HG03139 (cell line): ENCODE results near the gene TOR2A.

Experiments
- ATAC-seq: cut with Tn5 transposase; IDR thresholded peaks from one replicate; pipeline ENCODE4 v1.9.1; 2021; ENCODE audit not compliant: unreplicated experiment

Gene TOR2A

DNA sequence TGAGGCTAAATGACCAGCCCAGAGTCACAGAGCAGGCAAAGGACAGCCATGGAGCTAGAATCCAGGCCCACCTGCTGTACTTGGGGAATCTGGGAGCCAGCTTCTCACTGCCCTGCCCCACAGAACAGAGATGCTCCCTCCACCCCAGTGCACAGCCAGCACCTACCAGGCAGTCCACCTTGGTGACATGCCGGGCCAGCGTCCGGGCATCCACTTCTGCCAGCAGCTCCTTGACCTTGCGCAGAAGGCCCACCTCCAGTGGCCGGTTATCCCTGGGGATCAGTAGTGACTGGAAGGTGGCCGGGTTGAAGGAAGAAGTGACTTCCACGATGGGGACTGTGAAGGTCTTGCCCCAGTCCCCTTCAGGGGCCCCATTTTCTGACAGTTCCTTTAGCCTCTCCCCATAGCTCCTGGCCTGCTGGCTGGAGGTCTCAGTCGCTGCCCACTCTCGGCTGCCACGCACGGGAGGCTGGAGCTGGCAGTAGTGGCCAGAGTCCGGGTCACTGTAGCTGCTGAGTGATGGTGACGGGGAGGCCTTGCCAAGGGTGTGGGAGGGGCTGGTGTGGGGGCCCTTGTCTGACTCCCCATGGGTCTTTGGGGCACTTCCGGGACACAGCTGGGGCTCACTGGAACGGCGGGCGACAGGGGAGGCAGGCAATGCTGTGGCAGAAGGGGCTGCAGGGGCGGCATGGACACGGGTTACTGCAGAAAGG, 9.5 kb upstream of the TOR2A start:
- no peak for ATAC-seq

DNA sequence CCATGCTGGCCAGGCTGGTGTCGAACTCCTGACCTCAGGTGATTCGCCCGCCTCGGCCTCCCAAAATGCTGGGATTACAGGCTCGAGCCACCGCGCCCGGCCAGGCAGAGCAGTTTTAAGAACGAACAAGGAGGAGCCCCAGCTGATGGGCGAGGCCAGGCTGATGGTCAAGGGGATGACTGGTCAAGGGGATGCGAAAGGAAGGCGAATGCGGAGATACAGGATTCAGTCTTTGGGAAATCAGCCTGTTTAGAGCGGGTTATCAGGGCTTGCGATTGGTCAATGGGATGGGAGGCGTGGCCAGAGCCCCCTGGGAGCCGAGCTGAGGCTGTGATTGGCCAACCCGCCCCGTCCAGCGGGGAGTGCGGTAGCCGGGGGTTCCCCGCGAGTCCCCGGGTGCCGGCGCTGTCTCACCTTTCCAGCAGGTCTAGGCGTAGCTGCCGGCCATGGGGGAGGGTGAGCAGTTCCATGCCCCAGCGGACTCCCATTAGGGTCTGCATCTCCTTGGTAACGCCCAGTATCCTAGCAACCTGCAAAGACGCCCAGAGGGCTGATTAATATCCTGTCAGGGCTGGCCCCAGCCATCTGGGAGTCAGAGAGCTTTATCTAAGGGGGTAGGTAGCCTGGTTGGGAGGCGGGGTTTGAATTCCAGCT, 7.5 kb upstream of the TOR2A start:
- ATAC-seq = no peak

DNA sequence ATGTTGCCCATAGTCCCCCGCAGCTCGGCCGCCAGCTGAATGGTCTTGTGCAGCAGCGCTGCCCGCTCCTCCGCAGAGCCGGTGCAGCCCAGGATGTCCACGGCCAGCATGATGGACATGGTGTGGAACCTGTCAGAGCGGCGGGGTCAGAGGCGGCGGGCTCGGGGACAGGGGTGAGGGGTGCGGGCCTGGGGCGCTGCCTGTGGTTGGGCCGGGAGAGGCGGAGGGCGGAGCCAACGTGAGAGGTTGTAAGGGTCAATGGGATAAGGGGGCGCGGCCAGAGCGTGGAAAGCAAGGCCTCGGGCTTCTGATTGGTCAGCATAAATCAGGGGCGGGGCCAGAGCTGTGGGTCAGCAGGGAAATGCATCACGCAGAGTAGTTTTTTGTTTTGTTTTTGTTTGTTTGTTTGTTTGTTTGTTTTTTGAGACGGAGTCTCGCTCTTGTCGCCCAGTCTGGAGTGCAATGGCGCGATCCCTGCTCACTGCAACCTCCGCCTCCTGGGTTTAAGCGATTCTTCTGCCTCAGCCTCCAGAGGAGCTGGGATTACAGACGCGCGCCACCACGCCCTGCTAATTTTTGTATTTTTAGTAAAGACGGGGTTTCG, 6.8 kb upstream of the TOR2A start:
- ATAC-seq = no peak

DNA sequence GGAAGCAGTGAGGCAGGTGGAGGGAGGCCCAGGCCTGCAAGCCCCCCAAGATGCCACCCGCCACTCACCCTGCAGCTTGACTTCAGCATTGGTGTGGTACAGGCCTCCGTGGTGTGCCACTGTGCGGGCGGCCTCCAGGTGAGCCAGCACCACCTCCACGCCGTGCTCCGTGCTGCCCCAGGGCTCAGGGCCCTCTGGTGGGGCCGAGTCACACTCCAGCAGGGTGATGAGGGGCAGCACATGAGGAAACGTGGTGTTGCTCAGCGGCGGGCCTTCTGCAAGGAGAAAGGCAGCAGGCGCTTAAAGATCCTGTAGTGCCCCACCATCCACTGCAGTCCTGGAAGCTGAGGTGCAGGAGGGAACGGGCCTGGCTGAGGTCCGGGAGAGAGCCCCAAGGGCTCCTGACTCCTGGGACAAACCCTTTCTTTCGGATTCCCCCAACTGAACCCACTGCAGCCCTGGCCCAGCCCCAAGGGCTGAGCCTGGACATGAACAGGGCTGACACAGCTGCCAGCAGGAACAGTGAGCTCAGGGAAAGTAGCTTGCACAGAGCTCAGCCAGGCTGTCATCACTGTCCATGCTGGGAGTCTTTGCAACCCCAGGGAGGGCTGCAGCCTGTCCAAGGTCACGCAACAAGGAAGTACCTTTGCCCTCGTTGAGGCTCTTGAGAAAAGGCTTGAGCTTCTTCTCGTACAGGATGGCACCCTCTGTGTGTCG, 4.7 kb upstream of the TOR2A start:
- ATAC-seq = no peak

DNA sequence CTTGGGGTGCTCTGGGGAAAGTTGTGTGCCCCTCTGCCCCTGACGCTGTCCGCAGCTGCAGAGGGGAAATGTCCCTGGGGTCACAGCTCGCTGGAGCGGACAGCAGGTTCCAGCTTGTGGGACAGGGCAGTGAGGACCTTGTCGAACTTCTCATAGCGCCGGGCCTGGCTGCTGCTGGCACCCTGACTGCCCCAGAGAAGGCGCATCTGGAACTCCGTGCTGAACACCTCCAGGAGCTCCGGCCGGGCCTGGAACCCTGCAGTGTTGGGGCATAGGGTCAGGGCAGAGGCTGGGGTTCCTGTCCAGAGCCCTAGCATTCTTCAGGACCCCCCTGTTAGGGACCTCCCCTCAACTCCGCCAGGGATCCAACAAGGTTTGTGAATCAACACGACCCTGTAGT, 3.6 kb upstream of the TOR2A start:
- no peak for ATAC-seq

DNA sequence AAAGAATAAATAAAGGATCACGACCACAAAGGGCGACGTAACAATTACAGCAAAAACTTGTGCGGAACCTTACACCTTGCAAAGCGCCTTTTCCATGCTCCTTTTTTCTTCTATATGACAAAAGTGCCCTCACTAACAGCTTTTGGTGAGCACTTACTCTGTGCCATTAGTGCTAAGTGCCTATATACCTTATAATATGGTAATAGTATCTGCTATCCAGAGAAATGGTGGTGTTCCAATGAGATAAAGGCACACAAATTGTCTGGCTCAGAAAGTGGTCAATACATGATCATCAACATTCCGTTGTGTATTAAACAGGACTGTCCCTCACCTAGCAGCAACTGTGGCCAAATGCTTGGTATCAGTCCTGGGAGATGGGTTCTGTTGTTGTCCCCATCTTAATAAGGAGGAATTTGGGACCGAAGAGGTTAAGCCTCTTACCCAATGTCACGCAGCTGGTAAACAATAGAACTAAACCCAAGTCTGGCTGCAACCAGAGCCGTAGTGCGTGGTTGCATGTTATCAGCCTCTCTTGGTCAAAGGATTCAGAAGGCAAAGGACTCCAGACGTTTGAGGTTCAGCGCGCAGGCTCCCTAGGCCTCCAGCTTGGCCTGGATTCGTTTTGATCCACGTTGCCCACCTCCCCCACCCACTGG, 564 bp upstream of the TOR2A start:
- ATAC-seq = peak; percentile 1

DNA sequence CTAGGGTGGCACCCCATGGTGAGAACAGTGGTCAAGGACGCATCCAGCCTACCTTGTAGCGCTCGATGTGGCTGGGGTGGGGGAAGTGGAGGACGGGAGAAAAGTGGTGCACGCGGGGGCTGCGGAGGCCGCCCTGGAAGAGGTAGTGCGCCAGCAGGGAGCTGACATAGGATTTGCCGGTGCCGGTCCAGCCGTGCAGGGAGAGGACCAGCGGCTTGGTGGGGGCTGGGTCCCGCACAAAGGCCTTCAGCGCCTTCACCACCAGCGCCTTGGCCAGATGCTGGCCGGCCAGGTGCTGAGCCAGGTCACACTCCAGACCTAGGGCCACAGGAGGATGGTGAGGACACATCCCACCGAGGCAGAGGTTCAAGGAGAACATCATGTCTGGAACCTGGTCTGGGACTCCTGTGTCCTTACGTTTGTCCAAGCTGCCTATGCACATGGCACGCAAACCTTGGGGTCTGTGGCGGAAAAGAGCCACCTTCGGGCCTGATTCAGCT, 797 bp downstream of the TOR2A start:
- ATAC-seq = no peak

DNA sequence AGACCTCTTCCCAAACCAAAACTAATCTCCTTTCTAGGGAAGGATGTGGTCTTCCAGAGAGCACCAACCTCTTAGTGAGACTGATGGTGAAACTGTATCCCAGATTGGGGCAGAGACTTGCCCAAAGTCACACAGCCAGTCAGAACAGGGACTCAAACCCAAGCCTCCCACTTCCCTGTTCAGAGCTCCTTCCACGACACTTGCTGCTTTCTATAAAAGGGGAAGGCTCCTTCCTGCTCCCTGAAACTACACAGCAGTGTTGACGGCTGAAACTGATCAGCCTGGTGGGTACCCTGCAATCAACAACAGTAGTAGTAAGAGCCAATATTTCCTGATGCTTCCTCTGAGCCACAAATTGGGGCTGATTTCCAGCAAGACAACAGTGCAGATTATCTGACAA, 1.5 kb downstream of the TOR2A start:
- no peak for ATAC-seq

DNA sequence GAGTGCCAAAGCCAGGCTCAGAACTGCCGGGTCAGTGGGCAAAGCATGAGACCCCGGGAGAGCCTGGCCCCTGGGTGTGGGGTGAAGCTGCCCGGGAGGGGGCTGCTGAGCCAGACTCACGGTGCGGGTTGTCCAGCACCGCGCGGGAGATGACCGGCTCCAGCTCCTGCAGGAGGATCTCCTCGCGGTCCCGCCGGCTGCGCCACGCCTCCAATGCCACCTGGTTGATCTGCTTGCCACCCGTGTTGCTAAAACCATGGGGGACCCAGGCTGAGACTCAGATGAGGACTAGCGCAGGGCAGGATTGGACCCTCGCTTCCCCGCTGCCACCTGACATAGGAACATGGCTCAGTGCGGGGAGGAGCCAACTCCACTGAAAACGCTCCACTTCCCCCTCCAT, 2.6 kb downstream of the TOR2A start:
- ATAC-seq = no peak

DNA sequence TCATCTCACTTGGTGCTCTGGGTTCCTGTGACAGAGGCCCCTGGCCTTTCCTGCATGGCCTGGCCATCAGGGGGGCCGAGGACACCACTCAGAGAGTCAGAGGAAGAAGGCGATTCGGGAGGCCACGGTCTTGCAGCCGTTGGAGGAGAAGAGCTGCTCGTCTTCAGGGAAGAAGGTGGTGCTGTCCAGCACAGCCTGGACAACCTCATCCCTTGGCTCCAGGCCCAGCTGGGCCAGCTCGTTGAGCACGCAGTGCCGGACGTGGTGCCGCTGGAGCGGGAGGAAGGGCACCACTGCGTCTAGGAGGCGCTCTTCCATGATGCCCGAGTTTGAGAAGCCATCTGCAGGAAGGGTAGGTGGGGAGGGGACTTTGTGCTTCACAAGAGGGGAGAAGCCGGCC, 3.2 kb downstream of the TOR2A start:
- ATAC-seq = no peak

DNA sequence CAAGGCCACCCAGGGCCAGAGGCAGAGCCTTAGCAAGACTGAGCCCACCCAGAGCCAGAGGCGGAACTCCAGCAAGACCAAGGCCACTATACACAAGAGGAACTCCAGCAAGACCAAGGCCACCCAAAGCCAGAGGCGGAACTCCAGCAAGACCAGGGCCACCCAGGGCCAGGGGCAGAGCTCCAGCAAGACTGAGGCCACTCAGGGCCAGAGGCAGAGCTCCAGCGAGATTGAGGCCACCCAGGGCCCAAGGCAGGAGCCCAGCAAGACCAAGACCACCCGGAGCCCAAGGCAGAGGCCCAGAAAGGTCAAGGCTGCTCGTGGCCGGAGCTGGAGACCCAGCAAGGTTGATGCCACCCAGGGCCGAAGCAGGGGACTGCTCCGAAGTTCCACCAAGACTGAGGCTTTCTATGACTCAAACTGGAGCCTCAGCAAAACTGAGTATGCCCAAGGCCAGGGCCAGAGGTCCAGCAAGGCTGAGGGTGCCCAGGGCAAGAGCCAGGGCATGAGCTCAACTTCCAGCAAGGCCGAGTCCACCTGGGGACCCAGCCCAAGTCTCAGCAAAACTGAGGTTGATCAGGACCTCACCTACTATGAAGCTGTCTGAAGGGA, 4.2 kb downstream of the TOR2A start:
- no peak for ATAC-seq

DNA sequence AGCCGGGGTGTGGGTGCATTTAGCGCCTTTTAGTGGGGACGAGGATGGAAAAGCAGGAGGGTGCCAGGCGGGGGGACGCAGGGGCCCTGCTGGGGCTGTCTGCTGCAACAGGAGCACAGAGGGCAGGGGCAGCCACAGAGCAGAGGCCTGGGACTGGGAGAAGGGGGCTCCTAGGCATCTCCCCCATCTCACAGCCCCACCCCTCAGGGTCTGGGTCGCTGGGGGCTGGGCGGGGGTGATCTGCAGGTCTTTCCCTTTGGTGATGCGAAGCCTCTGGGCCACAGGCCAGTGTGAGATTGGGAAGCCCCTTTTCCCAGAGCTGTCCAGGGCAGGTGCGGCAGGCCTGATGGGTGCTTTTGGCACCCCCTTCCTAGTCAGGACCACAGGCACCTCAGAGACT, 4.8 kb downstream of the TOR2A start:
- no peak for ATAC-seq

DNA sequence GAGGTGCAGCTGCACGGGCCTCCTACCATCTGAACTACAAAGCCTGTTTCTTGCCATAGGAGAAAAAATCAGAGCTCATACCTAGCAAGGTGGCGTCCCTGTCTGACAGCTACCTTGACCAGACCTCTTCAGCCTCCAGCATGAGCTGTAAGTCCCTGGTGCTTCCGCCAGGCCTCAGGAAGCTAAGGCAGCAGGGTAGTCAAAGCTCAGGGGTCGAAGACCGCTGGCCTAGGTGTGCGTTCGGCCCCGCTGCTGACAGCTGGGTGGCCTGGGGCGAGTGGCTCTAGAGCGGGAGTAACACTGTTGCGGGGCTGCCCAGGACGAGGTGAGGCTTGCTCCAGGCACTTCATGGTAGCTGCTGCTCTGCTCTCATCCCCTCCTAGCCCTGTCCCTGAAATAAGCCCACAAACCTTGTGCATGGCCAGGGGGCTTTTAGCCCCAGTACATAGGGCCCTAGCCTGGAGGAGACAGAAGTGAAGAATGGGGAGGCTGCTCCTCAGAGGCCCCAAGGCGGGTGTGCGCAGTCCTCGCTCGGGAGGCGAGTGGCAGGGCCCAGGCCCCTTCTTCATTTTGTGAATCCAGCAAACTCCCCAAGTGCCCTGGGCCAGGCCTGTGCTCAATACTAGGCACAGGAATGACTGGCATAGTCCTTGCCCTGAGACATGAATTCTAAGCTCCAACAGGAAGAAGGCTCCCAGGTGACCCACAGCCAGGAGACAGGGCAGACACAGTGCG, 5.4 kb downstream of the TOR2A start:
- ATAC-seq = no peak

DNA sequence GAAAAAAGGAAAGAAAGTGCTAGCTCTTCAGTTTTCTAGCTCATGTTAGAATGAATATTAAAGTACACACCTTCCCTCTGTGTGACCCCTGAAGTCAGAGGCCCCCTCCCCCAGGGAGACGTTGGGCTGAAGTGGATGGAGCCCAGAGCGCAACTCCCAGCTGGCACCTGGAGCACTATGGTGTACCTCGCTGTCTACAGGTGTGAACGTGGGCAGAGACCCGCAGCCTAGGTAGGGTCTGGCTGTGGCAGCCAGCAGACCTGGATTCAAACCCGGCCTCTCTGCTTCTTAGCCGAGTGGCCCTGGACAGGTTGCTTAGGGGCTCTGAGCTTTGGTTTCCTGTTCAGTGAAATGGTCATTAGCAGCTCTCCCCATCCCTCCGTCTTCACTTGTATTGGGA, 6.3 kb downstream of the TOR2A start:
- no peak for ATAC-seq

DNA sequence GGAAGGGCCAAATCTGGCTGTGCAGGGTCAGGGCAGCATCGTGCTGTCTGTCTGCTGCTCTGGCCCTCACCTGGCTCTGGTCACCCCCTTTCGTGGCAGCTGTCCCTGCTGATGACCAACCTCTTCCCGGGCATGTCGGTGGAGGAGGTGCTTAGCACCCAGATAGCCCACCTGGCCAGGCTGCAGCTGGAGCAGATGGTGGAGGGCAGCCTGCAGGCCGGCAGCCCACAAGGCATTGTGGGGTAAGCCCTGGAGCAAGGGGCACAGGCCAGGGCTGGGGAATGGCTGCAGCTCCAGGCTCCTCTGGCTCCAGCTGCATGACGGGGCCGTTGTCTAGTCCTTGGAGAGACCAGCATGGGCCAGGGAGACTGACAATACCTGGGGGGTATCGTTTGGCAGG, 8.2 kb downstream of the TOR2A start:
- ATAC-seq = no peak

DNA sequence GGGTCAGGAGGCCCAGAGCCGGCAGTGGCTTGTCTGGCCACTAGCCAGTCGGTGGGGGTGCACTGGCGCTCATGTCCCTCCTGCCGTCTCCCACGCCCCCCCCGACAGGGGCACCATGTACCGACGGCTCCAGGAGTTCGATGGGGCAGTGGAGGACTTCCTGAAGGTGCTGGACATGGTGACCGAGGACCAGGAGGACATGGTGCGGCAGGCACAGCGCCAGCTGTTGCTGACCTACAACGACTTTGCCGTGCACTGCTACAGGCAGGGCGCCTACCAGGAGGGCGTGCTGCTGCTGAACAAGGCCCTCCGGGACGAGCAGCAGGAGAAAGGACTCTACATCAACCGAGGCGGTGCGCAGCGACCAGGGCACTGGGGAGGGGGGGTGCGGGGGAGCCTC, 11.1 kb downstream of the TOR2A start:
- ATAC-seq = no peak

DNA sequence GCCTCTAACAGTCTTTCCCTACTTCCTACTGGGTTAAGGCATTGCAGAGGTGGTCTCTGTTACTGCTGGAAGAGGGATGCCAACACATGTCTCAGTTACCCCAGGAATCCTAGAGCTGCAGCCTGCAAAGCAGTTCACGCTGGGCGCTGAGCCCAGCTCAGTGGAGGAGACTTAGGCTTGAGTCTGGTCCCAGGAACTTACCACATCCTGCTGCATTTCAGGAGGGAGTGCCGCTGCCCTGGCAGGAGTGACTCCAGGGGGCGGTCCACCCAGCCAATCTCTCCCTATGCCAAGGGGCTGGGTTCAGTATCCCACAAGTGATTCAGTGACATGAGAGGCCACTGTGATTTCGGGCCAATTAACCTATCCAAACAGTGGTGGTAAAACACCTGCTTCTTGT, 11.7 kb downstream of the TOR2A start:
- ATAC-seq = no peak

DNA sequence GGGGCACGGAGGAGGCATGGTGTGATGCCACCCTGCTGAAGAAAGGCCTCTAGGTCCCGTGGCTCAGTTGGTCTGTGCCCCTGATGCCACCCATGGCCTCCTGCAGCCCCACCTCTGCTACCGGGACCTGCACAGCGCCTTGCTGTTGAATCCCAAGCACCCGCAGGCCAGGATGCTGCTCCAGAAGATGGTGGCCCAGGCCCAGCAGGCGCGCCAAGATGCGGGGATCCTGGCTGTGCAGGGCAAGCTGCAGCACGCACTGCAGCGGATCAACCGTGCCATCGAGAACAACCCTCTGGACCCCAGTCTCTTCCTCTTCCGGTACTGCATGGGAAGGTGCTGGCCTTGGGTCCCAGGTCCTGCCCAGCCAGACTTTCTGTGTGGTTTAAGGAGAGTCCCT, 12.1 kb downstream of the TOR2A start:
- ATAC-seq = no peak

DNA sequence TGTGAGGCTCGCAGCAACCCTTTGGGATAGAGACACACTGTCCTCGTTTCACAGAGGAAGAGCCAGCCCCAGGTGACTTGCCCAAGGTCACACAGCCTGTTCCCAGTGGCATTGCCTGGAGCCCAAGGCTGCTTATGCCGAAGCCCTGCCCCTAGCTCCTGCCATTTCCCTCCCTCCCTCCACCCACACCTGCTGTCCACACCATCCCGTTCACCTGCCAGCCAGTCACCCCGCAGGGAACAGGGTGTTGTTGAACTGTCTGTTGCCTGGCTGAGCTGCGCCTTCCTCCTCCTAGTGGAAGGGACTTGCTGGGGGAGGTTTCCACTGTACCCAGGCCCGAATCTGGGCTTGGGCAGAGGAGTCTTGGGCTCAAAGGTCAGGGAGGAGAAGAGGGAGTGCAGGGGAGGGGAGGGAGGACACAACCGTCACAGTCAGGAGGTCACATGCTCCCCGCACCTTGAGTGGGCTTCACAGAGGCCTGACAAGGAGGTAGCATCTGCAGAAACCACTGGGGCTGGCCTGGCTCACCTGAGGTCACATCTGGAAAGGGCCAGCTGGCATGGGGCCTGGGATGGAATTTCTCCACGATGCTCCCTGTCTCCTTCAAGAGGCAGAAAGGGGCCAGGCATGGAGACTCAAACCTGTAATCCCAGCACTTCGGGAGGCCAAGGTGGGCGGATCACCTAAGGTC, 12.9 kb downstream of the TOR2A start:
- no peak for ATAC-seq

DNA sequence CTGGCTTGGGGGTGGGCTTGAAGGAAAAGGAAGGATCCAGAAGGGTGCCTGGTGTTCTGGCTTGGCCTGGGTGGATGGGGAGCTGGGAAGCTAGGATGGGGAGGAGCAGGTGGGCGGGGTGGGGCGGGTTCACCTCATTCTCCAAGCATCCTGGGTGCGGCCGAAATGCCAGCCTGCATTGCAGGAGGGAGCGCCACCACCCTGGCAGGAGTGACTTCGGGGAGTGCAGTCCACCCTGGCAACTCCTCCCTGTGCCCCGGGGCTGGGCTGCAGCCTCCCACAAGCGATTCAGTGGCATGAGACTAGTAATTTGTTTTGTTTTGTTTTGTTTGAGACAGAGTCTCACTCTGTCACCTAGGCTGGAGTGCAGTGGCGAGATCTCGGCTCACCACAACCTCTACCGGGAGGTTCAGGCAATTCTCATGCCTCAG, 13.7 kb downstream of the TOR2A start:
- ATAC-seq = no peak
